Motor neuron (in vitro differentiated cells): ENCODE results near the gene PSMF1. TPM values are rescaled to one million over a fixed set of nuclear protein-coding genes. Genes with fewer than 3 reads are reported as not detected.
A peak's percentile ranks its signal among the peaks of the same experiment; 100 is the strongest.

Experiments
- ATAC-seq, 8 experiments: fragments of 200-7000 bp; cut with Tn5 transposase; replicated peaks in 6 of 8; 2 replicates each; pipeline ENCODE4 v1.8.0; 2021; ENCODE audit warnings: mild to moderate bottlenecking in 8 of 8, moderate library complexity in 8 of 8
- H3K27ac ChIP-seq, 2 donors: fragments of 250-450 bp; sonication (Bioruptor Pico); 2 replicates each; pipeline ENCODE4 v1.9.0; 2021; ENCODE audit warnings: antibody characterized with exemption in 2 of 2, mild to moderate bottlenecking in 2 of 2, moderate library complexity in 1 of 2
- H3K4me1 ChIP-seq, 2 donors: fragments of 250-450 bp; sonication (Bioruptor Pico); replicated peaks in 1 of 2; 2 replicates each; pipeline ENCODE4 v1.6.1; 2021; ENCODE audit warnings: antibody characterized with exemption in 2 of 2, mild to moderate bottlenecking in 2 of 2, moderate library complexity in 1 of 2
- H3K4me3 ChIP-seq, 5 donors: fragments of 250-450 bp; sonication (Bioruptor Pico); 2 replicates each; pipeline ENCODE4 v1.9.0; 2021; ENCODE audit warnings: antibody characterized with exemption in 5 of 5, mild to moderate bottlenecking in 5 of 5, moderate library complexity in 4 of 5
- WGBS, 10 experiments: fragments of 450-650 bp; shearing (Covaris generic); methylation state at CpG; one replicate each; pipeline ENCODE4 v1.0.0; 2022; 5-methylcytosine and 5-hydroxymethylcytosine counted together
- in situ Hi-C, 9 experiments: fragments of 400-800 bp; cut with MboI; loops; one replicate each; pipeline ENCODE4 v1.15.0; 2021; ENCODE audit warnings: low sequenced_read_pairs in 9 of 9, low pct_unique_long_range_greater_than_20kb in 2 of 9; ENCODE audit not compliant: unreplicated experiment in 9 of 9
- total RNA-seq, 8 experiments: library from RNA; unstranded; fragments of 300-600 nt; gene quantifications; 2 replicates each; pipeline versions ENCODE4 v1.2.3 to v1.2.4, GENCODE V29; 2022

Gene PSMF1
- total RNA-seq, 8 experiments from 2014 or later, result 26.2 to 59.1 (median 42.6) TPM

GRCh38 chr20:1105599-1106194, 12.7 kb upstream of the PSMF1 start:
- 0 to 89% (median 78%) methylated on average over 1 to 5 of the region's 6 CpGs; no CpG with 5 or more reads in 2 of the 10 experiments for WGBS, 10 experiments
- in situ Hi-C loops, result loop anchor here in 2 of 9 experiments (10.0 to 25.0 kb wide), 2 partner anchors 131 to 293 kb away; no protein-coding TSS in a partner anchor
- Histone ChIP-seq H3K4me3 (no peak overlapping the region), H3K27ac (no peak overlapping the region), H3K4me1 (no peaks in the 10 kb centered on the region)
- ATAC-seq, result no peak

- no peaks in the 10 kb centered on the region for H3K4me1 ChIP-seq
- in situ Hi-C loops, result loop anchor here in 2 of 9 experiments (10.0 to 25.0 kb wide), 2 partner anchors 132 to 295 kb away; no protein-coding TSS in a partner anchor
- no peak overlapping the region for H3K4me3 ChIP-seq
- WGBS, 10 experiments, result 0 to 100% (median 60%) methylated on average over 1 to 2 of the region's 3 CpGs; no CpG with 5 or more reads in 1 of the 10 experiments
- ATAC-seq, result no peak
- no peak overlapping the region for H3K27ac ChIP-seq
These were observed 11.2 kb upstream of the PSMF1 start for GRCh38 chr20:1107176-1107575.

GRCh38 chr20:1108437-1108920, 9.9 kb upstream of the PSMF1 start:
- WGBS, 10 experiments, result 37 to 100% (median 67%) methylated on average over 1 to 4 of the region's 5 CpGs; no CpG with 5 or more reads in 3 of the 10 experiments
- ATAC-seq, result peak in 6 of 8 experiments; percentile 43 to 98 (median 84)
- H3K4me3 ChIP-seq, result no peak overlapping the region
- no peaks in the 10 kb centered on the region for H3K4me1 ChIP-seq
- H3K27ac ChIP-seq, result no peak overlapping the region
- in situ Hi-C loops, result loop anchor here in 2 of 9 experiments (10.0 to 25.0 kb wide), 2 partner anchors 134 to 296 kb away; no protein-coding TSS in a partner anchor

GRCh38 chr20:1112908-1113307, 5.5 kb upstream of the PSMF1 start:
- Histone ChIP-seq H3K4me3 (no peak overlapping the region), H3K27ac (no peak overlapping the region), H3K4me1 (peaks cover 3 to 5% of the 10 kb centered on the region in 2 donors)
- in situ Hi-C loops, result loop anchor here in 2 of 9 experiments (10.0 to 25.0 kb wide), 2 partner anchors 298 to 301 kb away; no protein-coding TSS in a partner anchor
- 0 to 96% (median 80%) methylated on average over 1 to 4 of the region's 5 CpGs; no CpG with 5 or more reads in 5 of the 10 experiments for WGBS, 10 experiments
- no peak for ATAC-seq

GRCh38 chr20:1118004-1118335, 432 bp upstream of the PSMF1 start:
- Histone ChIP-seq H3K4me3 (peak overlapping the region; percentile 75 to 99 (median 97)), H3K4me1 (peaks cover 19 to 22% of the 10 kb centered on the region in 2 donors), H3K27ac (peak overlapping the region; percentile 42 to 87)
- 0 to 67% (median 30%) methylated on average over 1 to 13 of the region's 13 CpGs; no CpG with 5 or more reads in 1 of the 10 experiments for WGBS, 10 experiments
- in situ Hi-C loops, result loop anchor here in 2 of 9 experiments (10.0 to 25.0 kb wide), 2 partner anchors 303 to 306 kb away; no protein-coding TSS in a partner anchor
- ATAC-seq, result no peak

- ATAC-seq, result peak in 1 of 8 experiments; percentile 4
- 0 to 100% (median 6%) methylated on average over 1 to 6 of the region's 8 CpGs; no CpG with 5 or more reads in 5 of the 10 experiments for WGBS, 10 experiments
These were observed 715 bp downstream of the PSMF1 start for GRCh38 chr20:1119128-1119505.

GRCh38 chr20:1119524-1119923, 1.1 kb downstream of the PSMF1 start:
- in situ Hi-C loops, result loop anchor here in 2 of 9 experiments (10.0 to 25.0 kb wide), 2 partner anchors 305 to 307 kb away; no protein-coding TSS in a partner anchor
- WGBS, 10 experiments, result 0 to 30% (median 20%) methylated on average over 2 of the region's 3 CpGs; no CpG with 5 or more reads in 7 of the 10 experiments
- peak overlapping the region; percentile 75 to 99 (median 97) for H3K4me3 ChIP-seq
- H3K27ac ChIP-seq, result no peak overlapping the region
- no peak for ATAC-seq
- peaks cover 19 to 22% of the 10 kb centered on the region in 2 donors for H3K4me1 ChIP-seq

More at GRCh38 chr20:1119128-1119505, 715 bp downstream of the PSMF1 start:
- H3K4me3 ChIP-seq, result peak overlapping the region; percentile 75 to 99 (median 97)
- in situ Hi-C loops, result loop anchor here in 2 of 9 experiments (10.0 to 25.0 kb wide), 2 partner anchors 304 to 307 kb away; no protein-coding TSS in a partner anchor
- H3K27ac ChIP-seq, result peak overlapping the region in 1 of 2 donors; percentile 87
- H3K4me1 ChIP-seq, result peaks cover 19 to 22% of the 10 kb centered on the region in 2 donors

- H3K4me1 ChIP-seq, result peaks cover 19 to 22% of the 10 kb centered on the region in 2 donors
- WGBS, 10 experiments, result 60 to 100% (median 100%) methylated on average over 1 of the region's 1 CpG; no CpG with 5 or more reads in 5 of the 10 experiments
- in situ Hi-C loops, result loop anchor here in 1 of 9 experiments (25.0 kb wide), 1 partner anchor 309 kb away; no protein-coding TSS in a partner anchor
- ATAC-seq, result no peak
- H3K4me3 ChIP-seq, result no peak overlapping the region
- H3K27ac ChIP-seq, result no peak overlapping the region
These were observed 3.0 kb downstream of the PSMF1 start for GRCh38 chr20:1121429-1121828.

GRCh38 chr20:1122388-1123315, 4.2 kb downstream of the PSMF1 start:
- H3K4me3 ChIP-seq, result no peak overlapping the region
- H3K27ac ChIP-seq, result no peak overlapping the region
- H3K4me1 ChIP-seq, result peaks cover 17 to 19% of the 10 kb centered on the region in 2 donors
- in situ Hi-C loops, result loop anchor here in 1 of 9 experiments (25.0 kb wide), 1 partner anchor 310 kb away; no protein-coding TSS in a partner anchor
- peak in 2 of 8 experiments; percentile 2 for ATAC-seq
- WGBS, 10 experiments, result 44 to 98% (median 91%) methylated on average over 4 to 10 of the region's 12 CpGs; no CpG with 5 or more reads in 1 of the 10 experiments

GRCh38 chr20:1123666-1124065, 5.3 kb downstream of the PSMF1 start:
- Histone ChIP-seq H3K27ac (no peak overlapping the region), H3K4me1 (peaks cover 15 to 16% of the 10 kb centered on the region in 2 donors), H3K4me3 (no peak overlapping the region)
- ATAC-seq, result no peak
- in situ Hi-C loops, result loop anchor here in 1 of 9 experiments (25.0 kb wide), 1 partner anchor 311 kb away; no protein-coding TSS in a partner anchor
- WGBS, 10 experiments, result 64 to 100% (median 93%) methylated on average over 1 to 3 of the region's 3 CpGs

GRCh38 chr20:1124421-1124820, 6.0 kb downstream of the PSMF1 start:
- 17 to 100% (median 50%) methylated on average over 1 to 3 of the region's 3 CpGs; no CpG with 5 or more reads in 1 of the 10 experiments for WGBS, 10 experiments
- in situ Hi-C loops, result loop anchor here in 1 of 9 experiments (25.0 kb wide), 1 partner anchor 312 kb away; no protein-coding TSS in a partner anchor
- H3K27ac ChIP-seq, result no peak overlapping the region
- no peak overlapping the region for H3K4me3 ChIP-seq
- H3K4me1 ChIP-seq, result peaks cover 14 to 15% of the 10 kb centered on the region in 2 donors
- ATAC-seq, result peak in 1 of 8 experiments; percentile 23

- H3K27ac ChIP-seq, result no peak overlapping the region
- in situ Hi-C loops, result no loop called here
- ATAC-seq, result no peak
- no peak overlapping the region for H3K4me3 ChIP-seq
- WGBS, 10 experiments, result 88 to 100% (median 94%) methylated on average over 1 to 5 of the region's 7 CpGs; no CpG with 5 or more reads in 3 of the 10 experiments
- peaks cover 7 to 8% of the 10 kb centered on the region in 2 donors for H3K4me1 ChIP-seq
These were observed 6.9 kb downstream of the PSMF1 start for GRCh38 chr20:1125277-1125676.
